ENCODE data around the gene ITSN2.

DNA sequence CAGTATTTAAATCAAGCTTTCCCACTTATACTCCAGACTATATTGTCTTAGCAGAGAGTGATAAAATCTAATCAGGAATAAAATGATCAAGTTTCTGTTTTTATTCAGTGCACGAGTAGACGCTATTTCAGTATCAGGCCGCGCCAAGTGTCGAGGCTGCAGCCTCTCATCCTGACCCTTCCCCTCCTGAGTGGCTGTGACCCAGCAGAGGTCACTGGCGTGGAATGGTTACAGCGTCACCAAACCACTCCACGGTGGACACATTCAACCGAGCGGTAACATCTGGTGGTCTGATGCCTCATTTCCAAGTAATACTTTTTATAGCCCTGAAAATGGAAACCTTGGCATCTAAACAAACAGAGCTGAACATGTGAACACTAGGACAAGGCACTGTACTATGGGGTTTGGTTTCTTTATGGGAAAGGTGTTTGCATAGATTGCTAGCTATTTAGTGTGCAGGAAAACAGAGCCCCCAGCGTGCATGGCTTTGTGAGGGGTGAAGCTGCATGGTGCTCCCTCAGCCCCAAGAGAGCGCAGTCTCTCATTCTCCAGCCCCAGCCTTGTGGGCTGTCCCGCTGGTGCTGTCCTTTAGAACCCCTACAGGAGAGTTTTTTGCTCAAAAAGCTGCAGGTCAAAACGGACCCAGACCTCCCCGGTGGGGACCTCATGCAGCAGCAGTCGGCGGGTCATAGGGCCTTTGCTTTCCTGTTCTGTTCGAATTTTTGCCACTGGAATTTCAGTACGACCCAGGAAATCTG is 157.1 kb downstream of the ITSN2 start:
- TF ChIP-seq, protein P1, sequence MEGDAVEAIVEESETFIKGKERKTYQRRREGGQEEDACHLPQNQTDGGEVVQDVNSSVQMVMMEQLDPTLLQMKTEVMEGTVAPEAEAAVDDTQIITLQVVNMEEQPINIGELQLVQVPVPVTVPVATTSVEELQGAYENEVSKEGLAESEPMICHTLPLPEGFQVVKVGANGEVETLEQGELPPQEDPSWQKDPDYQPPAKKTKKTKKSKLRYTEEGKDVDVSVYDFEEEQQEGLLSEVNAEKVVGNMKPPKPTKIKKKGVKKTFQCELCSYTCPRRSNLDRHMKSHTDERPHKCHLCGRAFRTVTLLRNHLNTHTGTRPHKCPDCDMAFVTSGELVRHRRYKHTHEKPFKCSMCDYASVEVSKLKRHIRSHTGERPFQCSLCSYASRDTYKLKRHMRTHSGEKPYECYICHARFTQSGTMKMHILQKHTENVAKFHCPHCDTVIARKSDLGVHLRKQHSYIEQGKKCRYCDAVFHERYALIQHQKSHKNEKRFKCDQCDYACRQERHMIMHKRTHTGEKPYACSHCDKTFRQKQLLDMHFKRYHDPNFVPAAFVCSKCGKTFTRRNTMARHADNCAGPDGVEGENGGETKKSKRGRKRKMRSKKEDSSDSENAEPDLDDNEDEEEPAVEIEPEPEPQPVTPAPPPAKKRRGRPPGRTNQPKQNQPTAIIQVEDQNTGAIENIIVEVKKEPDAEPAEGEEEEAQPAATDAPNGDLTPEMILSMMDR (IDR thresholded peaks at IDR 0.05) = no peak
- TF ChIP-seq POLR2A (IDR thresholded peaks at IDR 0.05) = no peak

All from right lobe of liver (tissue), 4 donors.